Measurements from ENCODE around the gene ZFAND2A.

DNA sequence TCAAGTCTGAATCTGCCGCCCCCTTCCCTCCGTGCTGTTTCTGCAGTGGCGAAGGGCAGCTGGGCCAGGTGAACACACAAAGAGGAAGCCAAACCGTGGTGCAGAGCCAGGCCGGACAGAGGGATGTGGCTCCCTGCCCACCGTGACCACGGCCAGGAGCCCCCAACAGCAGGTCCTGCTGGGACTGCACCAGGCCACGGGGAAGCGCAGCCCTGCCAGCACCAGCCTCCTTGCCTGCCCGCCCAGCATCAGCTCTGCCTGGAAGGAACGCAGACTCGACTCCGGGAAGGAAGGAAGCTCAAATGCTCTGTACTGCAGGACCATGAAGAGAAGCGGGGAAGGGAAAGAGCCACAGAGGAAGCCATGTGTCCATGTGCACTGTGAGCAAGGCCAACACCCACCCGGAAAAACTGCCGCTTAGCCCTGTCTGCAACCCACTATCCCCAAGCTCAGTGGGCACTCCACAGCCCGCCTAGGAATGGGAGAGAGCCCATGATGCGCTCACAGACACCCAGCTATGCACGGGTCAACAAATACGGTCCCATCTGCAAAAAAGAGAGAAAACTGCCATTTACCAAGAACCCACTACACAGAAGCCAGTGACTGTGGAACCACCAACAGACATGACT, 53.1 kb downstream of the ZFAND2A start:
- no peak for TF ChIP-seq POLR2A (IDR thresholded peaks at IDR 0.05; ENCODE audit: extremely low read depth, insufficient read length)
- TF ChIP-seq CTCF (IDR thresholded peaks at IDR 0.05; ENCODE audit: low read depth, low read length): no peak
- TF ChIP-seq, protein P1, sequence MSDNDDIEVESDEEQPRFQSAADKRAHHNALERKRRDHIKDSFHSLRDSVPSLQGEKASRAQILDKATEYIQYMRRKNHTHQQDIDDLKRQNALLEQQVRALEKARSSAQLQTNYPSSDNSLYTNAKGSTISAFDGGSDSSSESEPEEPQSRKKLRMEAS (IDR thresholded peaks at IDR 0.05; ENCODE audit: low read depth, low read length): no peak
- TF ChIP-seq MYC (IDR thresholded peaks at IDR 0.05; ENCODE audit: low read depth, low read length): no peak
